ENCODE measurements around the gene PIEZO1. TPM values are rescaled to one million over a fixed set of nuclear protein-coding genes. Genes with fewer than 3 reads are reported as not detected.

Gene PIEZO1
- total RNA-seq, 4 donors from 2014 or later: 81.2 to 145 (median 113) TPM

GRCh38 chr16:88754109-88754911 lies 30.7 kb downstream of the PIEZO1 start:
- whole genome bisulfite sequencing, 2 donors: 79 to 93% methylated on average over 8 to 16 of the region's 28 CpGs

DNA sequence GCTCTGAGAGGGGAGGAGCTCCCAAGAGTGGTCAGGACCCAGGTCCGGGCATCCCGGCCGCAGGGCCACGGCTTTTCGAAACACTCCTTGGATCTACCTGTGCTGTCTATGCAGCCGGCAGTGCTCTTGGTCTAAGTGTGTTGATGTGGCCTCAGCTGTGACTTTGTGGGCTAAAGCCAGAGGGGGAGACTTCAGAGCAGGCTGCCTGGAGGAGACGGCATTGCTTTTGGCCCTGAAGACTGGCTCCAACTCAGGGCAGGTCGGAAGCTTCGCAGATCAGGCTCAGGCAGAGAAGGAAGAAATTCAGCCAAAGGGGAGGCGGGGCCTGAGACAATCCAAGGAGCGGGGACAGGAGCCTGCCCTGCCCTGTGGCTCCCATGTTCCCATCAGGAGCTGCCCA lies 31.4 kb downstream of the PIEZO1 start:
- TF ChIP-seq CTCF (IDR thresholded peaks at IDR 0.05) (no peak), POLR2A (IDR thresholded peaks at IDR 0.05) (no peak)
- 84 to 90% methylated on average over 8 to 11 of the region's 11 CpGs for WGBS, 2 donors
- H3K9me3 ChIP-seq: no peaks in the 10 kb centered on the region
- no peak for DNase-seq
- H3K27ac ChIP-seq: no peak overlapping the region
- peaks cover 8 to 11% of the 10 kb centered on the region in 2 donors for H3K4me1 ChIP-seq
- intact Hi-C loops (cut with DNase I): no loop called here
- H3K4me3 ChIP-seq (replicated peaks in 1 of 3): no peak overlapping the region
- H3K27me3 ChIP-seq: no peaks in the 10 kb centered on the region
- H3K36me3 ChIP-seq: no peaks in the 10 kb centered on the region

More at GRCh38 chr16:88754109-88754911, 30.7 kb downstream of the PIEZO1 start:
- intact Hi-C loops (cut with DNase I): no loop called here
- Histone ChIP-seq H3K4me3 (replicated peaks in 1 of 3) (no peak overlapping the region), H3K27me3 (no peaks in the 10 kb centered on the region), H3K27ac (no peak overlapping the region), H3K9me3 (no peaks in the 10 kb centered on the region), H3K4me1 (peaks cover 10 to 18% of the 10 kb centered on the region in 2 donors), H3K36me3 (no peaks in the 10 kb centered on the region)
- TF ChIP-seq CTCF (IDR thresholded peaks at IDR 0.05) (no peak), POLR2A (IDR thresholded peaks at IDR 0.05) (no peak)
- DNase-seq: no peak

- no CpG with 5 or more reads among the region's 13 CpGs for WGBS, 2 donors
- no peak for TF ChIP-seq CTCF (IDR thresholded peaks at IDR 0.05)
- TF ChIP-seq POLR2A (IDR thresholded peaks at IDR 0.05): no peak
- intact Hi-C loops (cut with DNase I): no loop called here
These were observed 31.8 kb downstream of the PIEZO1 start for GRCh38 chr16:88753191-88753590.

GRCh38 chr16:88752386-88753002 lies 32.5 kb downstream of the PIEZO1 start:
- H3K36me3 ChIP-seq: no peaks in the 10 kb centered on the region
- H3K4me3 ChIP-seq (replicated peaks in 1 of 3): no peak overlapping the region
- WGBS, 2 donors: 84 to 90% methylated on average over 12 to 15 of the region's 16 CpGs
- no peaks in the 10 kb centered on the region for H3K4me1 ChIP-seq
- H3K9me3 ChIP-seq: no peaks in the 10 kb centered on the region
- DNase-seq: no peak
- intact Hi-C loops (cut with DNase I): no loop called here
- H3K27ac ChIP-seq: no peak overlapping the region
- TF ChIP-seq CTCF (IDR thresholded peaks at IDR 0.05) (no peak), POLR2A (IDR thresholded peaks at IDR 0.05) (no peak)
- no peaks in the 10 kb centered on the region for H3K27me3 ChIP-seq

More at GRCh38 chr16:88753191-88753590, 31.8 kb downstream of the PIEZO1 start:
- Histone ChIP-seq H3K4me1 (peaks cover 4 to 7% of the 10 kb centered on the region in 2 donors), H3K36me3 (no peaks in the 10 kb centered on the region), H3K27ac (no peak overlapping the region), H3K9me3 (no peaks in the 10 kb centered on the region), H3K4me3 (replicated peaks in 1 of 3) (no peak overlapping the region), H3K27me3 (no peaks in the 10 kb centered on the region)
- DNase-seq: no peak

DNA sequence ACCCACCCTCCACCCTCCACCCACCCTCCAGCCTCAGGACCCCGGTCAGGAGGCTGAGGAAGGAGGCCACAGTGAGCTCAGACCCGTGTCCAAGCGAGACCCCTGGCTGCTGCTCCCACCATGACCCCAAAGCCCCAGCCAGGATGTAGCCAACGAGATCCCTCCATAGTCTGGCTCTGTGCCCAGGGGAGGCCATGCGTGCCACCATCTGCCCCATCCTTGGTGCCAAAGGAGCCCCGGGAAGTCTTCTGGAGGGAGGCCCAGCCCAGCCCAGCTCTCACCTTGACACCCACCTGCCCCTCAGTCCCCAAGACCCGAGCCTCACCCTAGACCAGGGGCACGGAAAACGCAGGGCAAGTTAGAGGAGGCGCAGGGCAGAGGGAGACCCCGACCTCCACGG lies 34.2 kb downstream of the PIEZO1 start:
- WGBS, 2 donors: 84 to 91% methylated on average over 6 to 10 of the region's 12 CpGs
- no peak for TF ChIP-seq CTCF (IDR thresholded peaks at IDR 0.05)
- TF ChIP-seq POLR2A (IDR thresholded peaks at IDR 0.05): no peak
- Histone ChIP-seq H3K9me3 (no peaks in the 10 kb centered on the region), H3K4me1 (peaks cover 0 to 11% of the 10 kb centered on the region in 2 donors), H3K27me3 (no peaks in the 10 kb centered on the region), H3K27ac (no peak overlapping the region), H3K36me3 (no peaks in the 10 kb centered on the region), H3K4me3 (replicated peaks in 1 of 3) (no peak overlapping the region)
- intact Hi-C loops (cut with DNase I): no loop called here
- DNase-seq: no peak
